OCI-LY3 (cell line): ENCODE data around the gene SH2D3A.

Experiments used
- H2AFZ ChIP-seq: fragments of 200-600, 300-600 bp; shearing (Covaris generic); 2 replicates; pipeline ENCODE4 v1.6.0; 2014; ENCODE audit warnings: antibody characterized with exemption, low read depth, low read length
- H3K27ac ChIP-seq: fragments of 200-600, 300-600 bp; sonication (generic); 2 replicates; pipeline ENCODE4 v1.5.1; 2014; ENCODE audit warnings: mild to moderate bottlenecking, low read length, moderate library complexity, mixed read lengths
- H3K27me3 ChIP-seq: fragments of 200-600, 300-600 bp; sonication (generic); 2 replicates; pipeline ENCODE4 v1.6.1; 2014; ENCODE audit warnings: low read depth, low read length, mixed read lengths
- H3K36me3 ChIP-seq: fragments of 200-600, 300-600 bp; sonication (generic); replicated peaks from 2 replicates; pipeline ENCODE3; 2014; ENCODE audit warnings: low read depth, low read length, mixed read lengths
- H3K4me1 ChIP-seq: fragments of 300-600, 200-600 bp; sonication (generic); 2 replicates; pipeline ENCODE4 v1.6.1; 2014; ENCODE audit warnings: low read length, mixed read lengths
- H3K4me2 ChIP-seq: fragments of 200-600, 300-600 bp; sonication (generic); 2 replicates; pipeline ENCODE4 v1.6.1; 2014; ENCODE audit warnings: low read length, mixed read lengths
- H3K4me3 ChIP-seq: fragments of 300-600, 200-600 bp; sonication (generic); 2 replicates; pipeline ENCODE4 v1.5.1; 2014; ENCODE audit warnings: antibody characterized with exemption, mild to moderate bottlenecking, low read length, moderate library complexity
- H3K79me2 ChIP-seq: fragments of 300-600, 200-600 bp; shearing (Covaris generic); 2 replicates; pipeline ENCODE4 v1.6.1; 2014; ENCODE audit warnings: mild to moderate bottlenecking, low read length, mixed read lengths
- H3K9ac ChIP-seq: fragments of 300-600, 200-600 bp; shearing (Covaris generic); 2 replicates; pipeline ENCODE4 v1.6.0; 2014; ENCODE audit warnings: mild to moderate bottlenecking, low read length, moderate library complexity
- H3K9me3 ChIP-seq: fragments of 200-600, 300-600 bp; shearing (Covaris generic); 2 replicates; pipeline ENCODE4 v1.6.1; 2014; ENCODE audit warnings: low read length, mixed read lengths; ENCODE audit not compliant: insufficient read depth
- H4K20me1 ChIP-seq: fragments of 200-600, 300-600 bp; sonication (generic); 2 replicates; pipeline ENCODE4 v1.6.1; 2016; ENCODE audit warnings: low read length, mixed read lengths; ENCODE audit not compliant: insufficient read depth
- EZH2phosphoT487 ChIP-seq: fragments of 200-600 bp; shearing (Covaris generic); IDR thresholded peaks from 2 replicates; pipeline ENCODE4 v1.6.1; 2018; ENCODE audit warnings: antibody characterized with exemption, mixed run types, low read depth
- TF ChIP-seq, protein P1 (sequence below): fragments of 200-600, 300-600 bp; sonication (generic); IDR thresholded peaks from 2 replicates; pipeline ENCODE4 v1.5.1; 2014; ENCODE audit warnings: antibody characterized with exemption, low read length, low read depth

SH2D3A gene

DNA sequence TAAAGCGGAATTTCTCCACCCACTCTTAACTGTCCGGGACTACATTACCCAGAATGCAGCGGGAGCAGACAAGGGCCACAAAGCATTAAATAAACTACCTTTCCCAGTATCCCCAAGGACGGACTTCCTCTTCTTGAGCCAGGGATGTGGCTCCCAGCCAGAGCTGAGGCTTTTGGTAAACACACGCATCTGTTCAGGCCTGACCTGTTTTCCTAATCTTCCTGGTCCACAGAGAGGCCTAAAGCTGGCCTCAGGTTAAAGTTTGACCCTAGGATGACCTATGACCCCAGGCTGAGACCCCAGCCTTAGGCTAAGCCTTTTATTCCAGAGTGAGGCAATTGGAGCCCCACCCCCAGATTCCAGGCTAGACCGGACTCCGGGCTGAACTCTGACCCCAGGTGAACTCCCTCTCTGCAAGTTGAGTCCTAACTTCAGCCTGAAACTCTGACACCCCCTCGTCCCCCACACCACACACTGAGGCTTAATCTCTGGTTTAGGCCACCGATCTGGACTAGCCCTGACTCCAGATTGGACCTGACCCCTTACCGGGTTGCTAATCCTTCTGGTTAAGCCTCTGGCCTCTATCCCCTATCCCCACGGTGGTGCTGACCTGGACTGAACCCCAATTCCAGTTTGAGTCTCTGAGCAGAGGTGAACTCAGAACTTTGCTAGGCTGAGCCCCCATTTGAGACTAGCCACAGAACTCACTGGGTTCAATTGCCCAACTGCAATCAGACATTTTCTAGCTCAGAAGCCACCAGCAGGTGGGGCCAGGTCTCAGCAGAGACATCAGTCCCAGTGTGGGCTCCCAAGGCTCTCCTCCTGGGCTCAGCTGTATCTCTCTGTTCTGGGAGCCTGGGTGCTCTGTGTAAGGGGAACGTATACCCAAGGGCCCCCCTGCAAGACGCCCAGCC, 29.1 kb downstream of the SH2D3A start:
- Histone ChIP-seq H3K9ac (peak overlapping the region; percentile 78), H3K27ac (peak overlapping the region; percentile 82), H3K9me3 (no peaks in the 10 kb centered on the region), H3K36me3 (peaks cover 21% of the 10 kb centered on the region), H3K4me2 (peak overlapping the region; percentile 92), H2AFZ (peak overlapping the region; percentile 90), H3K79me2 (peaks cover 52% of the 10 kb centered on the region), H4K20me1 (peaks cover 16% of the 10 kb centered on the region), H3K4me3 (peak overlapping the region; percentile 78), H3K4me1 (peaks cover 31% of the 10 kb centered on the region), H3K27me3 (no peaks in the 10 kb centered on the region)
- no peak for TF ChIP-seq EZH2phosphoT487
- TF ChIP-seq, protein P1, sequence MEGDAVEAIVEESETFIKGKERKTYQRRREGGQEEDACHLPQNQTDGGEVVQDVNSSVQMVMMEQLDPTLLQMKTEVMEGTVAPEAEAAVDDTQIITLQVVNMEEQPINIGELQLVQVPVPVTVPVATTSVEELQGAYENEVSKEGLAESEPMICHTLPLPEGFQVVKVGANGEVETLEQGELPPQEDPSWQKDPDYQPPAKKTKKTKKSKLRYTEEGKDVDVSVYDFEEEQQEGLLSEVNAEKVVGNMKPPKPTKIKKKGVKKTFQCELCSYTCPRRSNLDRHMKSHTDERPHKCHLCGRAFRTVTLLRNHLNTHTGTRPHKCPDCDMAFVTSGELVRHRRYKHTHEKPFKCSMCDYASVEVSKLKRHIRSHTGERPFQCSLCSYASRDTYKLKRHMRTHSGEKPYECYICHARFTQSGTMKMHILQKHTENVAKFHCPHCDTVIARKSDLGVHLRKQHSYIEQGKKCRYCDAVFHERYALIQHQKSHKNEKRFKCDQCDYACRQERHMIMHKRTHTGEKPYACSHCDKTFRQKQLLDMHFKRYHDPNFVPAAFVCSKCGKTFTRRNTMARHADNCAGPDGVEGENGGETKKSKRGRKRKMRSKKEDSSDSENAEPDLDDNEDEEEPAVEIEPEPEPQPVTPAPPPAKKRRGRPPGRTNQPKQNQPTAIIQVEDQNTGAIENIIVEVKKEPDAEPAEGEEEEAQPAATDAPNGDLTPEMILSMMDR, result peak; percentile 96

DNA sequence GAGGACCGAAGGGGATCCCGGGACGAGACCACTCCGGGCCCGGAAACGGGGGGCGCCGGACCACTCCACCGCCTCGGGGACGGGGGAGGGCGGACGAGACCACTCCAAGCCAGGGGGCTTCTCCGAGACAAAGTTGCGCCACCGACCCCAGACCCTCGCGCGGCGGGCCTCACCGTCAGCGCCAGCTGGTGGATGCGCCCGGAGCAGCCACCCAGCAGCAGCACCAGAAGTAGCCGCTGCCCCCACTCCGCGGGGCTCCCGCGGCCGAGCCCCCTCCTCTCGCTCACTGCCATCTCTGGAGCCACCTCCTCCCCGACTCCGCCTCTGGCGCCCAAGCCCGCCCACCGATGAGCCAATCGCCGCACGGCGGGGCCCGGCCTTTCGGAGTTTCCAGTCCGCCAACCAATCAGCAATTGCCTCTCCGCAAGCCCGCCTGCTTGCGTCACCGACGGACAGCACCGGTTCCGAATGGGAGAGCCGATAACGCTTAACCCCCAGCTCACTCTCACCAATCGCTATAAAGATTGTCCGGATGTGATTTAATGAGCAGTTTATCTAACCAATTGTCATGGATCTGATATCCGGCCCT, 29.9 kb downstream of the SH2D3A start, which contains the start of gene GPR108:
GPR108 (minus strand) TSS at position 297 of the 589 bp plus-strand sequence; CDS start at position 293, 4 bp downstream.
- Histone ChIP-seq H3K79me2 (peaks cover 44% of the 10 kb centered on the region), H3K9me3 (no peaks in the 10 kb centered on the region), H3K4me3 (peak within 1 kb of the TSS; percentile 85), H3K4me1 (peaks cover 31% of the 10 kb centered on the region), H4K20me1 (peaks cover 9% of the 10 kb centered on the region), H2AFZ (peak within 1 kb of the TSS; percentile 57), H3K27me3 (no peaks in the 10 kb centered on the region), H3K36me3 (peaks cover 15% of the 10 kb centered on the region), H3K4me2 (peak within 1 kb of the TSS; percentile 92), H3K9ac (peak within 1 kb of the TSS; percentile 92), H3K27ac (peak within 1 kb of the TSS; percentile 82)
- TF ChIP-seq EZH2phosphoT487, result no peak
- TF ChIP-seq, protein P1, result no peak

DNA sequence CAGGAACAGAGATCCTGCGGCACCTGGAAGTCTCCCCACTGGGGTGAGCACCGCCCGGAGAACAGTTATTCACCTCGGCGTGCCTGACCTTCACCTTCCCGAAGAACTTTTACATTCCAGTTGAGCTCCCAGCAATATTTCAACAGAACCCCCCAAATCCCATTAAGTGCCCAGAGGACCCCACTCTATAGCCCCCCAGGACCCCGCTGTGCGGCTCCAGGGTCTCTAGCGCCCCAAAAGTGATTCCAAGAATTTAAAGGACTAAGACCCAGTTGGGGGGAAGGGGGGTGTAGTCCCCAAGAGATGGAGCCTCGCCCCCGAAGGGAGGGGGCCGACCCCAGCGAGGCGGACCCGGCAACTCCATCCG, 30.3 kb downstream of the SH2D3A start:
- Histone ChIP-seq H4K20me1 (peaks cover 6% of the 10 kb centered on the region), H3K9ac (peak overlapping the region; percentile 92), H3K79me2 (peaks cover 40% of the 10 kb centered on the region), H3K4me1 (peaks cover 30% of the 10 kb centered on the region), H3K9me3 (no peaks in the 10 kb centered on the region), H2AFZ (peak overlapping the region; percentile 46), H3K27ac (peak overlapping the region; percentile 80), H3K4me2 (peak overlapping the region; percentile 79), H3K36me3 (peaks cover 13% of the 10 kb centered on the region), H3K4me3 (peak overlapping the region; percentile 85), H3K27me3 (no peaks in the 10 kb centered on the region)
- TF ChIP-seq, protein P1, result peak; percentile 31; the same call in 1 of the 2 replicates
- TF ChIP-seq EZH2phosphoT487, result no peak
